SK-N-SH (cell line): Measurements from ENCODE around the gene NGLY1.

Experiments
- CTCF ChIP-seq: fragments of 200-600 bp; sonication (generic); IDR thresholded peaks from 2 replicates; pipeline ENCODE4 v1.6.1; 2017; ENCODE audit warnings: antibody characterized with exemption, mild to moderate bottlenecking, moderate library complexity
- EP300 ChIP-seq, 2 experiments: IDR thresholded peaks; 2 replicates each; pipeline versions ENCODE4 v1.4.0 to v1.6.1; 2012; ENCODE audit warnings: borderline replicate concordance in 1 of 2, low read depth in 1 of 2, low read length in 1 of 2
- IRF3 ChIP-seq: fragments of 150-350 bp; IDR thresholded peaks from 2 replicates; pipeline ENCODE4 v1.6.1; 2016; ENCODE audit warnings: mild to moderate bottlenecking, low read depth, low read length
- MAX ChIP-seq: IDR thresholded peaks from 2 replicates; pipeline ENCODE4 v1.4.0; 2012; ENCODE audit warnings: low read depth
- MXI1 ChIP-seq: IDR thresholded peaks from 2 replicates; pipeline ENCODE4 v1.6.1; 2012; ENCODE audit warnings: mild to moderate bottlenecking, low read depth, low read length, improper control_type of control experiment
- PBX3 ChIP-seq: IDR thresholded peaks from 2 replicates; pipeline ENCODE4; 2012
- RCOR1 ChIP-seq: fragments of 150-350 bp; IDR thresholded peaks from 2 replicates; pipeline ENCODE4 v1.6.1; 2017; ENCODE audit warnings: antibody characterized with exemption, low read length
- SMC3 ChIP-seq: IDR thresholded peaks from 2 replicates; pipeline ENCODE4 v1.6.1; 2012; ENCODE audit warnings: low read depth, low read length, improper control_type of control experiment
- YY1 ChIP-seq: IDR thresholded peaks from 2 replicates; pipeline ENCODE4 v1.4.0; 2012; ENCODE audit warnings: low read depth, mild to moderate bottlenecking
- ZBTB33 ChIP-seq: IDR thresholded peaks from 2 replicates; pipeline ENCODE4 v1.4.0; 2012; ENCODE audit warnings: low read depth, borderline replicate concordance

- TF ChIP-seq CTCF = no peak
- no peak for TF ChIP-seq IRF3
- no peak for TF ChIP-seq RCOR1
- TF ChIP-seq EP300 (IDR thresholded peaks at IDR 0.05; ENCODE audit: borderline replicate concordance in 1 of 2, low read depth in 1 of 2, low read length in 1 of 2) = no peak
- no peak for TF ChIP-seq MAX
- TF ChIP-seq ZBTB33 = no peak
- no peak for TF ChIP-seq SMC3
- TF ChIP-seq MXI1 = no peak
- no peak for TF ChIP-seq YY1
- TF ChIP-seq PBX3 = no peak
Observed at GRCh38 chr3:25804676-25805075, 21.4 kb upstream of the NGLY1 start.
